Activated CD4-positive, alpha-beta T cell treated with anti-CD3 and anti-CD28 coated beads, Interleukin-2, Interleukin-4, amounts not matched to agents 100 ng/mL and 50 ng/mL, durations not matched to agents 16 hours and 8 hours (primary cell): ENCODE measurements around the gene PARP9.

Source experiments
- DNase-seq: peaks from one replicate; pipeline ENCODE4 v3.0.0-alpha.2; 2020; ENCODE audit warnings: low spot score

PARP9 gene

DNA sequence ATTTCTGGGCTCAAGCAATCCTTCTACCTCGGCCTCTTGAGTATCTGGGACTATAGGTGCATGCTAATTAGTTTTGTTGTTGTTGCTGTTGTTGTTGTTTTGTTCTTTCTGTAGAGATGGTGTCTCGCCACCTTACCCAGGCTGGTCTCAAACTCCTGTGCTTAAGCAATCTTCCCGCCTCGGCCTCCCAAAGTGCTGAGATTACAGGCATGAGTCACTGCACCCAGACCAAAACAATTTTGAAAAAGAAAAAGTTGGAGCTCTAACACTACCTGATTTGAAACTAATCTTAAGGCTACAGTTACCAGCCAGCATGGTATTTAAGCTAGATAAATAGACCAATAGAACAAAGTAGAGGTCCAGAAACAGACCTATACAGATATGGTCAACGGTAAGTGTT is 79.1 kb downstream of the PARP9 start:
- DNase-seq, result no peak

GRCh38 chr3:122481390-122481789 is 82.7 kb downstream of the PARP9 start:
- no peak for DNase-seq
